ENCODE measurements around the gene IDH3B. TPM values are rescaled to one million over a fixed set of nuclear protein-coding genes. Genes with fewer than 3 reads are reported as not detected.

Gene IDH3B
- total and polyA plus RNA-seq, 2 donors (not counting 1 experiment from before 2014, with no cell fraction given) = 77.0 to 98.2 TPM

DNA sequence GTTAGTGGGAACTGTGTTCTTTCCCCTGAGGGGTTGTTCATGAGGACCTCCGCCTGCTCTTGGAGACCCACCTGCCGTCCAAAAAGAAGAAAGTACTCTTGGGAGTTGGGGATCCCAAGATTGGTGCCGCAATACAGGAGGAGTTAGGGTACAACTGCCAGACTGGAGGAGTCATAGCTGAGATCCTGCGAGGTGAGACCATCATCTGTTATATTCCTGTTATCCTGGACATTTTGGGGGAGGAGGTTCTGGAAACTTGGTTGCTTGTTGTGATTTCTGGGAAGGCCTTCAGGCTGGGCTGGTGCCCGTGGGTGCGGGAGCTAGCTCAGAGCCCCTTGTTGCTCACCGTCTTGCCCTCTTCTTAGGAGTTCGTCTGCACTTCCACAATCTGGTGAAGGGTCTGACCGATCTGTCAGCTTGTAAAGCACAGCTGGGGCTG, 9.6 kb downstream of the IDH3B start:
- Histone ChIP-seq H3K36me3 (ENCODE audit: control insufficient read depth, insufficient read depth, low read length) (peaks cover 39% of the 10 kb centered on the region), H3K9ac (ENCODE audit: insufficient read depth, low read length) (no peak overlapping the region)

GRCh38 chr20:2653556-2654383, 10.2 kb downstream of the IDH3B start:
- H3K36me3 ChIP-seq (ENCODE audit: control insufficient read depth, insufficient read depth, low read length) = peaks cover 37% of the 10 kb centered on the region
- H3K4me1 ChIP-seq (ENCODE audit: control insufficient read depth, extremely low read depth, insufficient read depth, low read length) = peaks cover 8% of the 10 kb centered on the region
- no peak overlapping the region for H2AFZ ChIP-seq (ENCODE audit: low read length)
- H3K27ac ChIP-seq (ENCODE audit: insufficient read depth, low read length) = peak overlapping the region; percentile 79
- peaks cover 4% of the 10 kb centered on the region for H4K20me1 ChIP-seq (ENCODE audit: control insufficient read depth, extremely low read depth, insufficient read depth, low read length)
- peak overlapping the region; percentile 83 for H3K9ac ChIP-seq (ENCODE audit: insufficient read depth, low read length)
- H3K9me3 ChIP-seq (ENCODE audit: control insufficient read depth, insufficient read depth, low read depth, low read length) = no peaks in the 10 kb centered on the region
- no peaks in the 10 kb centered on the region for H3K27me3 ChIP-seq (ENCODE audit: control insufficient read depth, insufficient read depth, low read length)
- H3K4me2 ChIP-seq (ENCODE audit: extremely low read depth, insufficient read depth, low read length) = peak overlapping the region; percentile 89
- TF ChIP-seq CTCF (conservative IDR thresholded peaks at IDR 0.05 in 1 of 2, IDR thresholded peaks at IDR 0.05 in 1 of 2; ENCODE audit: low read depth in 1 of 2, low read length in 2 of 2) = no peak
- TF ChIP-seq EZH2 (IDR thresholded peaks at IDR 0.05; ENCODE audit: low read length, missing control alignments) = no peak
- peak overlapping the region; percentile 74 to 100 (median 93) for H3K4me3 ChIP-seq (replicated peaks in 1 of 4; ENCODE audit: control extremely low read depth in 1 of 4, insufficient read depth in 1 of 4, low read depth in 3 of 4, low read length in 4 of 4)
- peaks cover 42% of the 10 kb centered on the region for H3K79me2 ChIP-seq (ENCODE audit: control insufficient read depth, insufficient read depth, low read length)
- DNase-seq (ENCODE audit: low read depth in 2 of 2) = no peak

More for the DNA sequence above, 9.6 kb downstream of the IDH3B start:
- TF ChIP-seq EZH2 (IDR thresholded peaks at IDR 0.05; ENCODE audit: low read length, missing control alignments) = no peak
- no peak for TF ChIP-seq CTCF (conservative IDR thresholded peaks at IDR 0.05 in 1 of 2, IDR thresholded peaks at IDR 0.05 in 1 of 2; ENCODE audit: low read depth in 1 of 2, low read length in 2 of 2)
- Histone ChIP-seq H4K20me1 (ENCODE audit: control insufficient read depth, extremely low read depth, insufficient read depth, low read length) (peaks cover 4% of the 10 kb centered on the region), H3K4me1 (ENCODE audit: control insufficient read depth, extremely low read depth, insufficient read depth, low read length) (peaks cover 8% of the 10 kb centered on the region), H3K4me2 (ENCODE audit: extremely low read depth, insufficient read depth, low read length) (peak overlapping the region; percentile 89), H3K9me3 (ENCODE audit: control insufficient read depth, insufficient read depth, low read depth, low read length) (no peaks in the 10 kb centered on the region), H3K79me2 (ENCODE audit: control insufficient read depth, insufficient read depth, low read length) (peaks cover 42% of the 10 kb centered on the region), H2AFZ (ENCODE audit: low read length) (no peak overlapping the region), H3K27me3 (ENCODE audit: control insufficient read depth, insufficient read depth, low read length) (no peaks in the 10 kb centered on the region), H3K4me3 (replicated peaks in 1 of 4; ENCODE audit: control extremely low read depth in 1 of 4, insufficient read depth in 1 of 4, low read depth in 3 of 4, low read length in 4 of 4) (peak overlapping the region; percentile 74 to 100 (median 93)), H3K27ac (ENCODE audit: insufficient read depth, low read length) (peak overlapping the region; percentile 29)
- DNase-seq (ENCODE audit: low read depth in 2 of 2) = no peak

- Histone ChIP-seq H3K79me2 (ENCODE audit: control insufficient read depth, insufficient read depth, low read length) (peaks cover 42% of the 10 kb centered on the region), H2AFZ (ENCODE audit: low read length) (peak overlapping the region; percentile 75), H3K4me1 (ENCODE audit: control insufficient read depth, extremely low read depth, insufficient read depth, low read length) (peaks cover 8% of the 10 kb centered on the region), H3K9ac (ENCODE audit: insufficient read depth, low read length) (peak overlapping the region; percentile 83), H3K36me3 (ENCODE audit: control insufficient read depth, insufficient read depth, low read length) (peaks cover 34% of the 10 kb centered on the region), H3K9me3 (ENCODE audit: control insufficient read depth, insufficient read depth, low read depth, low read length) (no peaks in the 10 kb centered on the region), H3K27me3 (ENCODE audit: control insufficient read depth, insufficient read depth, low read length) (no peaks in the 10 kb centered on the region), H4K20me1 (ENCODE audit: control insufficient read depth, extremely low read depth, insufficient read depth, low read length) (peaks cover 4% of the 10 kb centered on the region), H3K4me2 (ENCODE audit: extremely low read depth, insufficient read depth, low read length) (peak overlapping the region; percentile 89), H3K27ac (ENCODE audit: insufficient read depth, low read length) (peak overlapping the region; percentile 79), H3K4me3 (replicated peaks in 1 of 4; ENCODE audit: control extremely low read depth in 1 of 4, insufficient read depth in 1 of 4, low read depth in 3 of 4, low read length in 4 of 4) (peak overlapping the region; percentile 74 to 100 (median 93))
- TF ChIP-seq CTCF (conservative IDR thresholded peaks at IDR 0.05 in 1 of 2, IDR thresholded peaks at IDR 0.05 in 1 of 2; ENCODE audit: low read depth in 1 of 2, low read length in 2 of 2) (no peak), EZH2 (IDR thresholded peaks at IDR 0.05; ENCODE audit: low read length, missing control alignments) (no peak)
- no peak for DNase-seq (ENCODE audit: low read depth in 2 of 2)
Observed at GRCh38 chr20:2652724-2653555, 11.1 kb downstream of the IDH3B start.

Measured in fibroblast of lung (primary cell).